ENCODE measurements around the gene CDH26.

DNA sequence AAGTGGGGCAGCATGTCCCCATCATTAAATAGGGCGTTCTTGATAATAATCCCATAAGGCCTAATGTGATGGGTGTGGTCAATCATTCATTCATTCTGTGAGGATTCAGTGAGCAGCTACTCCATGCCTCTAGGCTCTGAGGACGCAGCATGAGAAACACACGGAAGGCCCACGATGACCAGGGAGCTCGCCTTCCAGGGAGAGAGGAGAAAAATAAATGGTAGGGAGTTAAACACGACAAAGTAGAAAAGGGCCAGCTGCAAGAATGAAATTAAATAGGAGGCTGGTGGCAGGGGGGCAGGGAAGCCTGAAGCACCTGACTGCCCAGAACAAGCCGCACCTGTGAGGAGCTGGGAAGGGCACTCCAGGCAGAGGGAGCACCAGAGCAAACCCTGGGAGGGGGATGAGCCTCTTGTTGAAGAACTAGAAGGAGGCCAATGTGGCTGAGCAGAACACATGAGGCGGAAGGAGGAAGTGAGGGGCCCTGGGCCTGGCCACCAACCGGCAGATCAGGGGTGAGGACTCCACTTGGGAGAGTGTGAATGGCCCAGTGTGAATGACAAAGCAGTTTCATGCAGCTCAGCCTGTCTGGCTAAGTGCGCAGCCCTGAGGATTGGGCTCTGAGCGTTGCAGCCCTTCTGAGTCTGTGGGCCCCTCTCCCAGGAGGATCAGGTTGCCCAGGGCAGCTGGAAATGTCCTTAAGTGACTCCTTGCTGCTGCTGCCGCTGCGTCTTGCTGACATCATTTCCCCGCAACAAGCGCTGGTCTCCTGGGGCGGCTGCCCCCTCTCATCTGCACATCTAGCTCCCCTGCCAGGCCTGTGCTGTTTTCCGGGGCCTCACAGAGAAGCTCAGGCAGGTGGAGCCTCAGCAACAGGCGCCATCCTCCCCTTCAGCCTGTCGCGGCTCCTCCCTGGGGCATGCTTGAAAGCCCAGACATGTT is 99.9 kb downstream of the CDH26 start:
- TF ChIP-seq, protein P1, sequence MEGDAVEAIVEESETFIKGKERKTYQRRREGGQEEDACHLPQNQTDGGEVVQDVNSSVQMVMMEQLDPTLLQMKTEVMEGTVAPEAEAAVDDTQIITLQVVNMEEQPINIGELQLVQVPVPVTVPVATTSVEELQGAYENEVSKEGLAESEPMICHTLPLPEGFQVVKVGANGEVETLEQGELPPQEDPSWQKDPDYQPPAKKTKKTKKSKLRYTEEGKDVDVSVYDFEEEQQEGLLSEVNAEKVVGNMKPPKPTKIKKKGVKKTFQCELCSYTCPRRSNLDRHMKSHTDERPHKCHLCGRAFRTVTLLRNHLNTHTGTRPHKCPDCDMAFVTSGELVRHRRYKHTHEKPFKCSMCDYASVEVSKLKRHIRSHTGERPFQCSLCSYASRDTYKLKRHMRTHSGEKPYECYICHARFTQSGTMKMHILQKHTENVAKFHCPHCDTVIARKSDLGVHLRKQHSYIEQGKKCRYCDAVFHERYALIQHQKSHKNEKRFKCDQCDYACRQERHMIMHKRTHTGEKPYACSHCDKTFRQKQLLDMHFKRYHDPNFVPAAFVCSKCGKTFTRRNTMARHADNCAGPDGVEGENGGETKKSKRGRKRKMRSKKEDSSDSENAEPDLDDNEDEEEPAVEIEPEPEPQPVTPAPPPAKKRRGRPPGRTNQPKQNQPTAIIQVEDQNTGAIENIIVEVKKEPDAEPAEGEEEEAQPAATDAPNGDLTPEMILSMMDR (optimal IDR thresholded peaks at IDR 0.05 in 1 of 3, IDR thresholded peaks at IDR 0.05 in 1 of 3, conservative IDR thresholded peaks at IDR 0.05 in 1 of 3; ENCODE audit: extremely low read depth in 1 of 3, insufficient read depth in 2 of 3, low read length in 3 of 3), result no peak
- no peak for TF ChIP-seq EZH2 (IDR thresholded peaks at IDR 0.05; ENCODE audit: low read length)

Data from keratinocyte (primary cell).